ENCODE measurements around the gene HINT1.
A peak's percentile ranks its signal among the peaks of the same experiment; 100 is the strongest.
"Not testable (repeated sequence)": the region's sequence is repeated elsewhere in the genome, so short reads cannot be mapped to it uniquely, and the experiment has no call there.

HINT1 gene

GRCh38 chr5:131170540-131171275 is 5.7 kb upstream of the HINT1 start, which contains the start of gene LYRM7:
Gene LYRM7 (plus strand): TSS chr5:131170944. CDS start chr5:131171021, 77 bp downstream.
- DNase-seq (peak; percentile 92), ATAC-seq (peak; percentile 97)

GRCh38 chr5:131169810-131170539 is 4.9 kb upstream of the HINT1 start:
- no peak for ATAC-seq

GRCh38 chr5:131167615-131168014 is 2.6 kb upstream of the HINT1 start:
- no peak for DNase-seq
- no peak for ATAC-seq

More at GRCh38 chr5:131169810-131170539, 4.9 kb upstream of the HINT1 start:
- DNase-seq, result no peak

GRCh38 chr5:131164191-131165118 is 601 bp downstream of the HINT1 start:
- DNase-seq (peak; percentile 71), ATAC-seq (peak; percentile 75)

GRCh38 chr5:131163276-131164119 is 1.6 kb downstream of the HINT1 start:
- DNase-seq (no peak), ATAC-seq (no peak)

GRCh38 chr5:131160134-131160533 is 4.9 kb downstream of the HINT1 start:
- ATAC-seq (no peak), DNase-seq (no peak)

- ATAC-seq (no peak), DNase-seq (no peak)
Measured at GRCh38 chr5:131156957-131157356, 8.1 kb downstream of the HINT1 start.

- ATAC-seq, result no peak
- DNase-seq, result no peak
Measured at GRCh38 chr5:131156385-131156784, 8.7 kb downstream of the HINT1 start.

GRCh38 chr5:131151216-131151615 is 13.8 kb downstream of the HINT1 start:
- DNase-seq (no peak), ATAC-seq (no peak)

GRCh38 chr5:131150408-131150807 is 14.6 kb downstream of the HINT1 start:
- ATAC-seq (peak; percentile 36), DNase-seq (no peak)

GRCh38 chr5:131148835-131149234 is 16.2 kb downstream of the HINT1 start:
- no peak for ATAC-seq

GRCh38 chr5:131147258-131147657 is 17.8 kb downstream of the HINT1 start:
- DNase-seq (no peak), ATAC-seq (no peak)

More at GRCh38 chr5:131148835-131149234, 16.2 kb downstream of the HINT1 start:
- no peak for DNase-seq

- DNase-seq (no peak), ATAC-seq (no peak)
Measured at GRCh38 chr5:131142970-131143617, 22.0 kb downstream of the HINT1 start.

- ATAC-seq (no peak), DNase-seq (no peak)
Measured at GRCh38 chr5:131139321-131139720, 25.7 kb downstream of the HINT1 start.

- not testable (repeated sequence) for DNase-seq, ATAC-seq
Measured at GRCh38 chr5:131138406-131138805, 26.6 kb downstream of the HINT1 start.

- ATAC-seq, DNase-seq: not testable (repeated sequence)
Measured at GRCh38 chr5:131133091-131133490, 32.0 kb downstream of the HINT1 start.

- ATAC-seq (no peak), DNase-seq (no peak)
Measured at GRCh38 chr5:131129306-131129705, 35.8 kb downstream of the HINT1 start.

- ATAC-seq, DNase-seq: not testable (repeated sequence)
Measured at GRCh38 chr5:131127244-131127643, 37.8 kb downstream of the HINT1 start.

- DNase-seq (no peak), ATAC-seq (no peak)
Measured at GRCh38 chr5:131114754-131115153, 50.3 kb downstream of the HINT1 start.

- no peak for DNase-seq
- ATAC-seq, result no peak
Measured at GRCh38 chr5:131112424-131112823, 52.6 kb downstream of the HINT1 start.

- DNase-seq, result no peak
- ATAC-seq, result no peak
Measured at GRCh38 chr5:131110256-131110594, 54.8 kb downstream of the HINT1 start.
